Globus pallidus (tissue), 1 donor: Measurements from ENCODE around the gene FAM180A.

ENCODE experiments used
- DNase-seq: peaks from one replicate; pipeline ENCODE4 v3.0.0-alpha.2; 2015; ENCODE audit warnings: low spot score

FAM180A gene

GRCh38 chr7:135683609-135684008 is 65.0 kb downstream of the FAM180A start:
- DNase-seq = no peak

GRCh38 chr7:135682191-135682590 is 66.4 kb downstream of the FAM180A start:
- DNase-seq = no peak

GRCh38 chr7:135681762-135682161 is 66.9 kb downstream of the FAM180A start:
- DNase-seq = no peak
